ENCODE results near the gene LYST.

LYST gene

DNA sequence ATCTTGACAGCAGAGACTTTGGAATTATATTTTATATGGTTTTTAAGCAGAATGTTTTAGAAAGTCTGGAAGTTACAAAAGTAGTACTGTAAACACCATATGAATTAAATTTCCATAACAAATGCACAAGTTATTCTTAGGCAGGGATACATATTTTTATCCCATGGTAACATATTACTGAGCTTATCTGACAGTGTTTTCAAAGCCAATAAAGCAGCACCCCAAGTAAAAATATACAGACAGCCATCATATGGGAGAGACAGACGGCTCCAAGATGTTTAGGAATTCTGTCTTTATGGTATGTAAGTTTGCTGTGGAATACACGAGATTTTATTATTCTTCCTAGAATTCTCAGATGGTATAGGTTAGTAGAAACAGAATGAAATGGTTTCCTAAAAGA lies 205.1 kb downstream of the LYST start:
- ChIA-PET POLR2A (no interaction called here), CTCF (interaction anchor here (0.6 kb wide), 1 partner anchor 83 kb away, joined by 6 read pairs; no protein-coding TSS in a partner anchor)
- DNase-seq (ENCODE audit: extremely low spot score) = no peak
- TF ChIP-seq SUZ12 (IDR thresholded peaks at IDR 0.05) (no peak), ELF4 (IDR thresholded peaks at IDR 0.05) (no peak), SP1 (IDR thresholded peaks at IDR 0.05) (no peak), BHLHE40 (IDR thresholded peaks at IDR 0.05; ENCODE audit: borderline replicate concordance) (no peak), TARDBP (IDR thresholded peaks at IDR 0.05) (no peak), FOXK2 (IDR thresholded peaks at IDR 0.05) (no peak), FOXA1 (IDR thresholded peaks at IDR 0.05) (no peak), ARNT (IDR thresholded peaks at IDR 0.05) (no peak), HDGF (IDR thresholded peaks at IDR 0.05; ENCODE audit: borderline replicate concordance) (no peak), FOXM1 (IDR thresholded peaks at IDR 0.05; ENCODE audit: borderline replicate concordance) (no peak), L3MBTL2 (conservative IDR thresholded peaks at IDR 0.05) (no peak), CTBP1 (IDR thresholded peaks at IDR 0.05; ENCODE audit: borderline replicate concordance) (no peak), ZNF384 (IDR thresholded peaks at IDR 0.05) (no peak), NFRKB (IDR thresholded peaks at IDR 0.05) (no peak), LEF1 (IDR thresholded peaks at IDR 0.05; ENCODE audit: borderline replicate concordance) (no peak)
- TF ChIP-seq, protein P1, sequence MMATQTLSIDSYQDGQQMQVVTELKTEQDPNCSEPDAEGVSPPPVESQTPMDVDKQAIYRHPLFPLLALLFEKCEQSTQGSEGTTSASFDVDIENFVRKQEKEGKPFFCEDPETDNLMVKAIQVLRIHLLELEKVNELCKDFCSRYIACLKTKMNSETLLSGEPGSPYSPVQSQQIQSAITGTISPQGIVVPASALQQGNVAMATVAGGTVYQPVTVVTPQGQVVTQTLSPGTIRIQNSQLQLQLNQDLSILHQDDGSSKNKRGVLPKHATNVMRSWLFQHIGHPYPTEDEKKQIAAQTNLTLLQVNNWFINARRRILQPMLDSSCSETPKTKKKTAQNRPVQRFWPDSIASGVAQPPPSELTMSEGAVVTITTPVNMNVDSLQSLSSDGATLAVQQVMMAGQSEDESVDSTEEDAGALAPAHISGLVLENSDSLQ (IDR thresholded peaks at IDR 0.05) = no peak

DNA sequence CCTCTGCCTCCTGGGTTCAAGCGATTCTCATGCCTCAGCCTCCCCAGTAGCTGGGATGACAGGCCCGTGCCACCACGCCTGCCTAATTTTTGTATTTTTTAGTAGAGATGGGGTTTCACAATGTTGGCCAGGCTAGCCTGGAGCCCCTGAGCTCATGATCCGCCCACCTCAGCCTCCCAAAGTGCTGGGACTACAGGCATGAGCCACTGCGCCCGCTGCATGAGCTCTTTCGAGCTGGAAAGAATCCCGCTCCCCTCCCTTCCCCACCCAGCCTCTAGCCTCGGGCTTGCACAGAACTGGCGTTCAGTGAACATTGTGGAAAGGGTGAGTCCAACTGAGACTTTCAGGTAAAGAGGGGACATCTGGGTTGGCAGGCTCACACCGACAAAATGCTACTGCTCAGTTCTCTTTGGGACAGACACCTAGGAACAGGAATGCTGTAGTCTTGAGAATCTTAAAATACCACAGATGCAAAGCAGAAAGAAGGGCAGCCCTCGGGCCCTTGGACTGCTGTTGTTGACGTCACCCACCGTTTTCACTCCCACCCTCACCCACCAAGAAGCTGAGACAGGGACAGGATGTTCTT lies 207.4 kb downstream of the LYST start:
- DNase-seq (ENCODE audit: extremely low spot score) = no peak
- ChIA-PET CTCF (interaction anchor here (0.9 kb wide), 1 partner anchor 61 kb away, joined by 6 read pairs; no protein-coding TSS in a partner anchor), POLR2A (no interaction called here)
- TF ChIP-seq FOXA1 (IDR thresholded peaks at IDR 0.05) = no peak
- no peak for TF ChIP-seq ARNT (IDR thresholded peaks at IDR 0.05)
- TF ChIP-seq ZNF384 (IDR thresholded peaks at IDR 0.05) = no peak
- TF ChIP-seq SUZ12 (IDR thresholded peaks at IDR 0.05) = no peak
- no peak for TF ChIP-seq SP1 (IDR thresholded peaks at IDR 0.05)
- TF ChIP-seq, protein P1 (IDR thresholded peaks at IDR 0.05) = no peak
- TF ChIP-seq FOXK2 (IDR thresholded peaks at IDR 0.05) = no peak

DNA sequence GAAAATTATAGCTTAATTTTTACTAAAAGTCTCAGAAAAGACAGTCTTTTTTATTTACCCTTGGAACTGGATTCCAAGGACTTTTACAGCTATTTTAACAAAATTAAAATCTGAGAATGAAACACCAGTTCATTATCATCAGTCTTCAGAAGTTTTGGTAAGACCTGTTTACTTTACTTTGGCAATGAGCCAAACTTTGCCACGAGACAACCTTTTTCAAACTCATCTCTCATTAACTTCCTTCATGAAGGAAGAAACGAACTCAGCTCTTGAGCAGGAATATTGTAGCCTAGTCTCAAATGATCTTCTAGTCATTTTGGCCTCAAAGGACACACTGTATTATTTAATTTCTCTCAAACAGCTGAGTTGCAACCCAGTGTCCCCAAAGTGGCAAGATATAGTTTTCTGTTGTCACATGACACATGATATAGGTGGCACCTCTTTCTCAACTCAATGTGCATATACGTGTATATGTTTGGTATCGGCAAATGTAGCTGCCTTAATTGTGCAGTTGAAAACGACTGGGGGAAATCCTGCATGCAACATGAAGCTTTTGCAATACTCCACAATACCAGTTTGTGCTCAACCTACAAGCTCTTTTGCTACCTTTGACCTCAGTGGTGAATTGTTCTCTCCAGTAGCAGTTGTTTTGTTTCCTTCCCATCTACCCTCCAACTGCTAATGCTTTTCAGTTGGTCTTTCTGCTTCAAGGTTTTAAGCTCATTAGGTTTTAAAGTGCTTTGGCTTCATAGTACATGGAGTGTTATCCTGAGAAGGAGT lies 208.8 kb downstream of the LYST start:
- ChIA-PET CTCF (interaction anchor here (0.6 to 0.9 kb wide), 2 partner anchors 37 to 60 kb away, joined by 3 to 6 read pairs; no protein-coding TSS in a partner anchor), POLR2A (no interaction called here)
- DNase-seq (ENCODE audit: extremely low spot score) = no peak
- TF ChIP-seq FOXK2 (IDR thresholded peaks at IDR 0.05) (no peak), FOXM1 (IDR thresholded peaks at IDR 0.05; ENCODE audit: borderline replicate concordance) (no peak), HDGF (IDR thresholded peaks at IDR 0.05; ENCODE audit: borderline replicate concordance) (no peak), LEF1 (IDR thresholded peaks at IDR 0.05; ENCODE audit: borderline replicate concordance) (no peak), L3MBTL2 (conservative IDR thresholded peaks at IDR 0.05) (no peak), SUZ12 (IDR thresholded peaks at IDR 0.05) (no peak), ARNT (IDR thresholded peaks at IDR 0.05) (no peak), CTBP1 (IDR thresholded peaks at IDR 0.05; ENCODE audit: borderline replicate concordance) (no peak), TARDBP (IDR thresholded peaks at IDR 0.05) (no peak), NFRKB (IDR thresholded peaks at IDR 0.05) (no peak)

DNA sequence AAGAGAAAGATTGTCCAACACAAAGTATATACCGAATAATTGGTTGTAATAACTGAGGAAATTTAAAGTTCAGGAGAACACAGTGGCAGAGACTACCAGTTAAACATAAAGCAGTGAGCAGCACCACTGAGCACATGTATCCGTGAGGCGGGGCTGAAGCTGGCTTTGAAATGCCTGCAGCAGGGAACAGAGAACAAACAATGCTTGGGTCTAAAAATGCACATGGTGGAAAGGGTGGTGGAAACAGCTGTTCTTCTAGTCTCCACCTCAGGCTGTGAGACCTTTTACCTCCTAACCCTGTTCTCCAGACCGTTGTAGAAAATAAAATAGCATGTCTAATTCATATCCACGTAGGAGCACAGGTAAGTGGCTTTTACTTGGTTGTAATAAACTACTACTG lies 209.4 kb downstream of the LYST start:
- TF ChIP-seq NFRKB (IDR thresholded peaks at IDR 0.05) (no peak), ZNF384 (IDR thresholded peaks at IDR 0.05) (no peak), LEF1 (IDR thresholded peaks at IDR 0.05; ENCODE audit: borderline replicate concordance) (no peak), ARNT (IDR thresholded peaks at IDR 0.05) (no peak), L3MBTL2 (conservative IDR thresholded peaks at IDR 0.05) (peak; percentile 34)
- TF ChIP-seq, protein P1 (IDR thresholded peaks at IDR 0.05) = no peak
- ChIA-PET CTCF (no interaction called here), POLR2A (no interaction called here)
- DNase-seq (ENCODE audit: extremely low spot score) = no peak

DNA sequence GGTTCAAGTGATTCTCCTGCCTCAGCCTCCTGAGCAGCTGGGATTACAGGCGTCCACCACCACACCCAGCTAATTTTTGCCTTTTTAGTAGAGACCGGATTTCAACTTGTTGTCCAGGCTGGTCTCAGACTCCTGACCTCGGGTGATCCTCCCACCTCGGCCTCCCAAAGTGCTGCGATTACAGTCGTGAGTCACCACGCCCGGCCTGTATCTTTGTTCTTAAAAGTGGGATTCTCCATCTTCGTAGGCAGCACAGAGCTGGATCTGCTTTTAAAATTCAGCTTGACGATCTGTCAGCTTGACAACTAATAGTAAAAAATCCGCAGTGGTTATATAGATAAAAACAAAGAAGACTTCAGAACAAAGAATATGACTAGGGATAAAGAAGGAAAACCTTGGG lies 214.3 kb downstream of the LYST start:
- ChIA-PET POLR2A (no interaction called here), CTCF (no interaction called here)
- no peak for DNase-seq (ENCODE audit: extremely low spot score)
- TF ChIP-seq ARNT (IDR thresholded peaks at IDR 0.05) (no peak), LEF1 (IDR thresholded peaks at IDR 0.05; ENCODE audit: borderline replicate concordance) (no peak), SUZ12 (IDR thresholded peaks at IDR 0.05) (no peak), FOXM1 (IDR thresholded peaks at IDR 0.05; ENCODE audit: borderline replicate concordance) (no peak), FOXK2 (IDR thresholded peaks at IDR 0.05) (no peak), L3MBTL2 (conservative IDR thresholded peaks at IDR 0.05) (no peak), TARDBP (IDR thresholded peaks at IDR 0.05) (no peak)

DNA sequence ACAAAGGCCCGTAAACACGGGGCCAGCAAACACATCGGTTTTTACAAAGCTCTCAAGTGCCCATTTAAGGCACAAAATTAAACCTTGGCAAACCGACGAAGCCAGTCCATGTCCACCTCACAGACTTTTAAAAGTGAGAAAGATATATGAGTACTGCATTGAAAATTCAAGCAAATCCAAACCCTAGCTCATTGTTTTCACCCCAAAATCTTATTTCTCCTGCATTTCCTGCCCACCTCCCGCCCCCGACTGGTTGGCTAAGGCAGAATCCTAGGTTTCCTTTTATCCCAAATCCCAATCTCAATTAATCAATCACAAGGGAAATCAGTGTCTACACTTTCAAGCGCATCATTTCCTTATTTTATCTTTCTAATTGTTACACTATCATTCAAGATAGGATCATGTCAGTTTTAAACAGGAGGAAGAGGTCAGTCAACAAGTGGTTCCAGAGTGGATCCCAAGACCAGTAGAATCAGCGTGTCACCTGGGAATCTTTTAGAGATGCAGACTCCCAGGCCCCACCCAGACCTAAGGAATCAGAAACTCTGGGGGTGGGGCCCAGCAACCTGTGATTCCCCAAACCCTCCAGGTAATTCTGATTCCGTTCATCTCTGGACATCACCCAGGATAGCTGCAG lies 215.4 kb downstream of the LYST start:
- DNase-seq (ENCODE audit: extremely low spot score) = no peak
- POLR2A ChIA-PET = no interaction called here
- CTCF ChIA-PET = no interaction called here
- TF ChIP-seq L3MBTL2 (conservative IDR thresholded peaks at IDR 0.05) (no peak), FOXK2 (IDR thresholded peaks at IDR 0.05) (no peak), FOXA1 (IDR thresholded peaks at IDR 0.05) (no peak), SUZ12 (IDR thresholded peaks at IDR 0.05) (no peak), LEF1 (IDR thresholded peaks at IDR 0.05; ENCODE audit: borderline replicate concordance) (no peak), BHLHE40 (IDR thresholded peaks at IDR 0.05; ENCODE audit: borderline replicate concordance) (no peak), CTBP1 (IDR thresholded peaks at IDR 0.05; ENCODE audit: borderline replicate concordance) (no peak), ARNT (IDR thresholded peaks at IDR 0.05) (no peak)
- TF ChIP-seq, protein P1 (IDR thresholded peaks at IDR 0.05) = no peak
